DOHH2 (cell line): ENCODE measurements around the gene CEP112.

ENCODE experiments used
- H3F3A ChIP-seq: fragments of 200-600 bp; sonication (generic), shearing (Covaris generic); 2 replicates; pipeline ENCODE4 v1.6.0; 2016; ENCODE audit warnings: antibody characterized with exemption, mild to moderate bottlenecking; ENCODE audit not compliant: control insufficient read depth, insufficient read depth
- H3K27ac ChIP-seq: fragments of 200-600 bp; sonication (generic); 2 replicates; pipeline ENCODE4 v1.5.1; 2014; ENCODE audit warnings: low read depth, mild to moderate bottlenecking, low read length, moderate library complexity
- H3K27me3 ChIP-seq: fragments of 200-600 bp; sonication (generic); 2 replicates; pipeline ENCODE4 v1.6.1; 2014; ENCODE audit warnings: mild to moderate bottlenecking, low read length, mixed read lengths; ENCODE audit not compliant: control insufficient read depth
- H3K36me3 ChIP-seq: fragments of 200-600 bp; sonication (generic); 2 replicates; pipeline ENCODE4 v1.6.1; 2014; ENCODE audit warnings: mild to moderate bottlenecking, low read length, moderate library complexity, mixed read lengths; ENCODE audit not compliant: control insufficient read depth
- H3K4me1 ChIP-seq: fragments of 200-600 bp; sonication (generic); 2 replicates; pipeline ENCODE4 v1.6.1; 2014; ENCODE audit warnings: mild to moderate bottlenecking, low read length, mixed read lengths; ENCODE audit not compliant: control insufficient read depth
- H3K4me2 ChIP-seq: fragments of 200-600 bp; sonication (generic); 2 replicates; pipeline ENCODE4 v1.6.0; 2014; ENCODE audit warnings: mild to moderate bottlenecking, low read length, moderate library complexity
- H3K4me3 ChIP-seq: fragments of 200-600 bp; sonication (generic); 2 replicates; pipeline ENCODE4 v1.5.1; 2014; ENCODE audit warnings: mild to moderate bottlenecking, low read length, mixed read lengths
- H3K79me2 ChIP-seq: fragments of 200-600 bp; sonication (generic); 2 replicates; pipeline ENCODE4 v1.6.1; 2014; ENCODE audit warnings: mild to moderate bottlenecking, low read length, mixed read lengths; ENCODE audit not compliant: control insufficient read depth
- H3K9me2 ChIP-seq: fragments of 200-600 bp; sonication (generic); replicated peaks from 2 replicates; pipeline ENCODE4 v1.6.1; 2014; ENCODE audit warnings: mild to moderate bottlenecking, low read length, mixed read lengths; ENCODE audit not compliant: control insufficient read depth
- H3K9me3 ChIP-seq: fragments of 200-600 bp; sonication (generic); 2 replicates; pipeline ENCODE4 v1.6.1; 2014; ENCODE audit warnings: antibody characterized with exemption, low read length, mixed read lengths; ENCODE audit not compliant: control insufficient read depth, insufficient read depth
- H4K20me1 ChIP-seq: fragments of 200-600 bp; sonication (generic); 2 replicates; pipeline ENCODE4 v1.6.0; 2014; ENCODE audit warnings: low read depth, mild to moderate bottlenecking, antibody characterized with exemption, low read length, moderate library complexity; ENCODE audit not compliant: control insufficient read depth, insufficient read depth
- CTCF ChIP-seq: fragments of 200-600 bp; sonication (generic); IDR thresholded peaks from one replicate; pipeline ENCODE4 v1.5.1; 2014; ENCODE audit warnings: antibody characterized with exemption, mild to moderate bottlenecking, low read depth, low read length; ENCODE audit not compliant: poor library complexity, severe bottlenecking
- EZH2phosphoT487 ChIP-seq: fragments of 200-600 bp; sonication (generic); IDR thresholded peaks from 2 replicates; pipeline ENCODE4 v1.6.1; 2017; ENCODE audit warnings: borderline replicate concordance, mild to moderate bottlenecking, antibody characterized with exemption, low read length, moderate library complexity, mixed read lengths

The CEP112 gene

GRCh38 chr17:65931246-65932149 lies 260.4 kb downstream of the CEP112 start:
- no peak for TF ChIP-seq CTCF
- TF ChIP-seq EZH2phosphoT487, result no peak
- no peaks in the 10 kb centered on the region for H3K27me3 ChIP-seq
- H3F3A ChIP-seq, result no peaks in the 10 kb centered on the region
- no peak overlapping the region for H3K27ac ChIP-seq
- no peaks in the 10 kb centered on the region for H3K36me3 ChIP-seq
- no peaks in the 10 kb centered on the region for H4K20me1 ChIP-seq
- H3K4me1 ChIP-seq, result peaks cover 4% of the 10 kb centered on the region; the same call in 1 of the 2 replicates
- no peak overlapping the region for H3K4me2 ChIP-seq
- H3K9me3 ChIP-seq, result no peaks in the 10 kb centered on the region
- no peaks in the 10 kb centered on the region for H3K9me2 ChIP-seq
- H3K79me2 ChIP-seq, result no peaks in the 10 kb centered on the region
- no peak overlapping the region for H3K4me3 ChIP-seq

- Histone ChIP-seq H4K20me1 (no peaks in the 10 kb centered on the region), H3K27me3 (no peaks in the 10 kb centered on the region), H3K4me2 (no peak overlapping the region), H3K4me1 (peaks cover 4% of the 10 kb centered on the region; the same call in 1 of the 2 replicates), H3F3A (no peaks in the 10 kb centered on the region), H3K9me3 (no peaks in the 10 kb centered on the region), H3K79me2 (no peaks in the 10 kb centered on the region), H3K9me2 (no peaks in the 10 kb centered on the region), H3K36me3 (no peaks in the 10 kb centered on the region), H3K4me3 (no peak overlapping the region), H3K27ac (no peak overlapping the region)
- no peak for TF ChIP-seq EZH2phosphoT487
Measured at GRCh38 chr17:65930140-65930730, 261.7 kb downstream of the CEP112 start.

- Histone ChIP-seq H3K4me1 (peaks cover 3% of the 10 kb centered on the region; the same call in 1 of the 2 replicates), H3K36me3 (no peaks in the 10 kb centered on the region), H3K4me3 (no peak overlapping the region), H3K4me2 (no peak overlapping the region), H3F3A (no peaks in the 10 kb centered on the region), H3K27ac (no peak overlapping the region), H3K9me3 (no peaks in the 10 kb centered on the region), H3K27me3 (no peaks in the 10 kb centered on the region), H3K79me2 (no peaks in the 10 kb centered on the region), H4K20me1 (no peaks in the 10 kb centered on the region), H3K9me2 (no peaks in the 10 kb centered on the region)
- no peak for TF ChIP-seq CTCF
- no peak for TF ChIP-seq EZH2phosphoT487
Measured at GRCh38 chr17:65926599-65926998, 265.3 kb downstream of the CEP112 start.
